ENCODE measurements around the gene FLYWCH1.

DNA sequence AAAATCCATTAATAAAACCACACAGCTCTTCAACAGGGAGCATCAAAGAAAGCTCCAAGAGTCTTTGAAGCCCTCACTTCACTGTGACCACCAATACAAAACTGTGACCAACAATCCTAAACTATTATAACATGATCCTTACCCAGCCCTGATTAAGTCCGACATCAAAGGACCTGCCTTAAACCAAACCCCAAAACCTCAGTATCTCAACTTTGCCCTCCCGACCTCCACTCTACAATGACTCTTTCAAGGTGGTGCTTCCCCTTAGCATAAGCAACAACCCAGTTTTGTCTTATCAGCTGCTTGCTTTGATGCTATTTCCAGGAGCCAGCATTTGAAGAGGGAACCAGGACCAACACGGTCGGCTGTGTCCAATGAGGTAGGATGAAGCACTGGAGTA, 45.3 kb upstream of the FLYWCH1 start:
- TF ChIP-seq SP1 (CRISPR knock-in tag; conservative IDR thresholded peaks at IDR 0.05), result no peak
- TF ChIP-seq, protein P1, sequence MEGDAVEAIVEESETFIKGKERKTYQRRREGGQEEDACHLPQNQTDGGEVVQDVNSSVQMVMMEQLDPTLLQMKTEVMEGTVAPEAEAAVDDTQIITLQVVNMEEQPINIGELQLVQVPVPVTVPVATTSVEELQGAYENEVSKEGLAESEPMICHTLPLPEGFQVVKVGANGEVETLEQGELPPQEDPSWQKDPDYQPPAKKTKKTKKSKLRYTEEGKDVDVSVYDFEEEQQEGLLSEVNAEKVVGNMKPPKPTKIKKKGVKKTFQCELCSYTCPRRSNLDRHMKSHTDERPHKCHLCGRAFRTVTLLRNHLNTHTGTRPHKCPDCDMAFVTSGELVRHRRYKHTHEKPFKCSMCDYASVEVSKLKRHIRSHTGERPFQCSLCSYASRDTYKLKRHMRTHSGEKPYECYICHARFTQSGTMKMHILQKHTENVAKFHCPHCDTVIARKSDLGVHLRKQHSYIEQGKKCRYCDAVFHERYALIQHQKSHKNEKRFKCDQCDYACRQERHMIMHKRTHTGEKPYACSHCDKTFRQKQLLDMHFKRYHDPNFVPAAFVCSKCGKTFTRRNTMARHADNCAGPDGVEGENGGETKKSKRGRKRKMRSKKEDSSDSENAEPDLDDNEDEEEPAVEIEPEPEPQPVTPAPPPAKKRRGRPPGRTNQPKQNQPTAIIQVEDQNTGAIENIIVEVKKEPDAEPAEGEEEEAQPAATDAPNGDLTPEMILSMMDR (IDR thresholded peaks at IDR 0.05), result no peak
- TF ChIP-seq, protein P2, sequence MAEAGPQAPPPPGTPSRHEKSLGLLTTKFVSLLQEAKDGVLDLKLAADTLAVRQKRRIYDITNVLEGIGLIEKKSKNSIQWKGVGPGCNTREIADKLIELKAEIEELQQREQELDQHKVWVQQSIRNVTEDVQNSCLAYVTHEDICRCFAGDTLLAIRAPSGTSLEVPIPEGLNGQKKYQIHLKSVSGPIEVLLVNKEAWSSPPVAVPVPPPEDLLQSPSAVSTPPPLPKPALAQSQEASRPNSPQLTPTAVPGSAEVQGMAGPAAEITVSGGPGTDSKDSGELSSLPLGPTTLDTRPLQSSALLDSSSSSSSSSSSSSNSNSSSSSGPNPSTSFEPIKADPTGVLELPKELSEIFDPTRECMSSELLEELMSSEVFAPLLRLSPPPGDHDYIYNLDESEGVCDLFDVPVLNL (CRISPR knock-in tag; IDR thresholded peaks at IDR 0.05; ENCODE audit: borderline replicate concordance, low read depth), result no peak
- TF ChIP-seq NR1H2 (CRISPR knock-in tag; IDR thresholded peaks at IDR 0.05), result no peak
- TF ChIP-seq, protein P3, sequence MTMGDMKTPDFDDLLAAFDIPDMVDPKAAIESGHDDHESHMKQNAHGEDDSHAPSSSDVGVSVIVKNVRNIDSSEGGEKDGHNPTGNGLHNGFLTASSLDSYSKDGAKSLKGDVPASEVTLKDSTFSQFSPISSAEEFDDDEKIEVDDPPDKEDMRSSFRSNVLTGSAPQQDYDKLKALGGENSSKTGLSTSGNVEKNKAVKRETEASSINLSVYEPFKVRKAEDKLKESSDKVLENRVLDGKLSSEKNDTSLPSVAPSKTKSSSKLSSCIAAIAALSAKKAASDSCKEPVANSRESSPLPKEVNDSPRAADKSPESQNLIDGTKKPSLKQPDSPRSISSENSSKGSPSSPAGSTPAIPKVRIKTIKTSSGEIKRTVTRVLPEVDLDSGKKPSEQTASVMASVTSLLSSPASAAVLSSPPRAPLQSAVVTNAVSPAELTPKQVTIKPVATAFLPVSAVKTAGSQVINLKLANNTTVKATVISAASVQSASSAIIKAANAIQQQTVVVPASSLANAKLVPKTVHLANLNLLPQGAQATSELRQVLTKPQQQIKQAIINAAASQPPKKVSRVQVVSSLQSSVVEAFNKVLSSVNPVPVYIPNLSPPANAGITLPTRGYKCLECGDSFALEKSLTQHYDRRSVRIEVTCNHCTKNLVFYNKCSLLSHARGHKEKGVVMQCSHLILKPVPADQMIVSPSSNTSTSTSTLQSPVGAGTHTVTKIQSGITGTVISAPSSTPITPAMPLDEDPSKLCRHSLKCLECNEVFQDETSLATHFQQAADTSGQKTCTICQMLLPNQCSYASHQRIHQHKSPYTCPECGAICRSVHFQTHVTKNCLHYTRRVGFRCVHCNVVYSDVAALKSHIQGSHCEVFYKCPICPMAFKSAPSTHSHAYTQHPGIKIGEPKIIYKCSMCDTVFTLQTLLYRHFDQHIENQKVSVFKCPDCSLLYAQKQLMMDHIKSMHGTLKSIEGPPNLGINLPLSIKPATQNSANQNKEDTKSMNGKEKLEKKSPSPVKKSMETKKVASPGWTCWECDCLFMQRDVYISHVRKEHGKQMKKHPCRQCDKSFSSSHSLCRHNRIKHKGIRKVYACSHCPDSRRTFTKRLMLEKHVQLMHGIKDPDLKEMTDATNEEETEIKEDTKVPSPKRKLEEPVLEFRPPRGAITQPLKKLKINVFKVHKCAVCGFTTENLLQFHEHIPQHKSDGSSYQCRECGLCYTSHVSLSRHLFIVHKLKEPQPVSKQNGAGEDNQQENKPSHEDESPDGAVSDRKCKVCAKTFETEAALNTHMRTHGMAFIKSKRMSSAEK (CRISPR knock-in tag; IDR thresholded peaks at IDR 0.05; ENCODE audit: borderline replicate concordance), result no peak
- TF ChIP-seq ETV6 (CRISPR knock-in tag; IDR thresholded peaks at IDR 0.05), result no peak
- TF ChIP-seq, protein P4, sequence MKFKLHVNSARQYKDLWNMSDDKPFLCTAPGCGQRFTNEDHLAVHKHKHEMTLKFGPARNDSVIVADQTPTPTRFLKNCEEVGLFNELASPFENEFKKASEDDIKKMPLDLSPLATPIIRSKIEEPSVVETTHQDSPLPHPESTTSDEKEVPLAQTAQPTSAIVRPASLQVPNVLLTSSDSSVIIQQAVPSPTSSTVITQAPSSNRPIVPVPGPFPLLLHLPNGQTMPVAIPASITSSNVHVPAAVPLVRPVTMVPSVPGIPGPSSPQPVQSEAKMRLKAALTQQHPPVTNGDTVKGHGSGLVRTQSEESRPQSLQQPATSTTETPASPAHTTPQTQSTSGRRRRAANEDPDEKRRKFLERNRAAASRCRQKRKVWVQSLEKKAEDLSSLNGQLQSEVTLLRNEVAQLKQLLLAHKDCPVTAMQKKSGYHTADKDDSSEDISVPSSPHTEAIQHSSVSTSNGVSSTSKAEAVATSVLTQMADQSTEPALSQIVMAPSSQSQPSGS (CRISPR knock-in tag; IDR thresholded peaks at IDR 0.05; ENCODE audit: borderline replicate concordance, low read depth), result no peak

Data from WTC11 (cell line).